ENCODE measurements around the gene ARHGEF19. TPM values are rescaled to one million over a fixed set of nuclear protein-coding genes. Genes with fewer than 3 reads are reported as not detected.

The ARHGEF19 gene
- total RNA-seq, 1 experiment from 2014 or later, result 21.1 TPM

GRCh38 chr1:16172964-16173446 is 39.4 kb downstream of the ARHGEF19 start:
- no peak overlapping the region for H2BK5ac ChIP-seq (ENCODE audit: insufficient read length, low read length)
- no peak for TF ChIP-seq CTCF (conservative IDR thresholded peaks at IDR 0.05)
- no peak overlapping the region for H3K56ac ChIP-seq (ENCODE audit: insufficient read length, low read depth, low read length)
- Mint-ChIP-seq H3K4me1 (peaks cover 19 to 33% of the 10 kb centered on the region in 2 experiments), H3K4me3 (no peak overlapping the region), H3K9me3 (no peaks in the 10 kb centered on the region), H3K27me3 (ENCODE audit: low read depth) (peaks cover 1% of the 10 kb centered on the region; the same call in 1 of the 2 replicates), H3K36me3 (ENCODE audit: insufficient read depth in 1 of 3, low read depth in 3 of 3) (no peaks in the 10 kb centered on the region), H3K27ac (no peak overlapping the region; a peak in 1 of 7 replicates)
- H3K14ac ChIP-seq (ENCODE audit: insufficient read depth, low read length), result no peak overlapping the region
- no peaks in the 10 kb centered on the region for H3K23me2 ChIP-seq (ENCODE audit: insufficient read length, low read depth, low read length, poor library complexity, severe bottlenecking)
- peak overlapping the region; percentile 29 for H3K18ac ChIP-seq (ENCODE audit: insufficient read length, low read depth, low read length)
- no peak overlapping the region for H4K8ac ChIP-seq (replicated peaks; ENCODE audit: insufficient read length, low read depth, low read length)
- no peaks in the 10 kb centered on the region for H3K79me2 ChIP-seq (ENCODE audit: insufficient read depth, low read length)
- no peak for DNase-seq
- H3K4me1 ChIP-seq (ENCODE audit: insufficient read depth, low read length), result peaks cover 8% of the 10 kb centered on the region; the same call in 1 of the 2 replicates
- H2AK5ac ChIP-seq (ENCODE audit: insufficient read length, low read length), result no peak overlapping the region
- H3K79me1 ChIP-seq (ENCODE audit: insufficient read depth, low read depth, low read length, poor library complexity, severe bottlenecking), result no peaks in the 10 kb centered on the region
- H2BK12ac ChIP-seq (ENCODE audit: insufficient read length, low read depth, low read length), result no peak overlapping the region
- no peak overlapping the region for H2BK15ac ChIP-seq (ENCODE audit: low read depth, low read length)
- no CpG with 5 or more reads among the region's 14 CpGs for WGBS (ENCODE audit: extremely low coverage, insufficient read length, low lambda C conversion rate)
- no peak overlapping the region for H3K23ac ChIP-seq (ENCODE audit: insufficient read length, low read depth, low read length)
- no peak overlapping the region for H2BK20ac ChIP-seq (ENCODE audit: low read depth, low read length, poor library complexity, severe bottlenecking)
- no peaks in the 10 kb centered on the region for H4K20me1 ChIP-seq (ENCODE audit: control insufficient read depth, insufficient read depth, insufficient read length)
- H2AFZ ChIP-seq (ENCODE audit: low read length), result no peak overlapping the region
- no peak overlapping the region for H3T11ph ChIP-seq (ENCODE audit: low read length)
- H3K27ac ChIP-seq (ENCODE audit: insufficient read length, low read depth, low read length), result no peak overlapping the region
- H3K27me3 ChIP-seq (ENCODE audit: insufficient read depth, low read length), result no peaks in the 10 kb centered on the region
- no peak overlapping the region for H2BK120ac ChIP-seq (ENCODE audit: low read depth, low read length, poor library complexity, severe bottlenecking)
- no peaks in the 10 kb centered on the region for H3K9me3 ChIP-seq (ENCODE audit: control insufficient read depth, low read depth, low read length)
- H3K9ac ChIP-seq (ENCODE audit: extremely low read depth, insufficient read length, low read length), result no peak overlapping the region
- H3K4me2 ChIP-seq (ENCODE audit: insufficient read depth, insufficient read length, low read length), result no peak overlapping the region
- H3K4ac ChIP-seq (ENCODE audit: low read depth, low read length), result no peak overlapping the region
- no peak overlapping the region for H4K5ac ChIP-seq (ENCODE audit: insufficient read length, low read depth, low read length)
- no peak overlapping the region for H4K91ac ChIP-seq (ENCODE audit: insufficient read length, low read depth, low read length)
